Islet of Langerhans (tissue), 1 donor: ENCODE measurements around the gene GAREM1.
"Not testable (repeated sequence)": the region's sequence is repeated elsewhere in the genome, so short reads cannot be mapped to it uniquely, and the experiment has no call there.

Experiments used
- FAIRE-seq: peaks from one replicate; lab custom pipeline; 2011; peaks lifted over from hg19 to GRCh38; lab: Jason Lieb, UNC

The GAREM1 gene

DNA sequence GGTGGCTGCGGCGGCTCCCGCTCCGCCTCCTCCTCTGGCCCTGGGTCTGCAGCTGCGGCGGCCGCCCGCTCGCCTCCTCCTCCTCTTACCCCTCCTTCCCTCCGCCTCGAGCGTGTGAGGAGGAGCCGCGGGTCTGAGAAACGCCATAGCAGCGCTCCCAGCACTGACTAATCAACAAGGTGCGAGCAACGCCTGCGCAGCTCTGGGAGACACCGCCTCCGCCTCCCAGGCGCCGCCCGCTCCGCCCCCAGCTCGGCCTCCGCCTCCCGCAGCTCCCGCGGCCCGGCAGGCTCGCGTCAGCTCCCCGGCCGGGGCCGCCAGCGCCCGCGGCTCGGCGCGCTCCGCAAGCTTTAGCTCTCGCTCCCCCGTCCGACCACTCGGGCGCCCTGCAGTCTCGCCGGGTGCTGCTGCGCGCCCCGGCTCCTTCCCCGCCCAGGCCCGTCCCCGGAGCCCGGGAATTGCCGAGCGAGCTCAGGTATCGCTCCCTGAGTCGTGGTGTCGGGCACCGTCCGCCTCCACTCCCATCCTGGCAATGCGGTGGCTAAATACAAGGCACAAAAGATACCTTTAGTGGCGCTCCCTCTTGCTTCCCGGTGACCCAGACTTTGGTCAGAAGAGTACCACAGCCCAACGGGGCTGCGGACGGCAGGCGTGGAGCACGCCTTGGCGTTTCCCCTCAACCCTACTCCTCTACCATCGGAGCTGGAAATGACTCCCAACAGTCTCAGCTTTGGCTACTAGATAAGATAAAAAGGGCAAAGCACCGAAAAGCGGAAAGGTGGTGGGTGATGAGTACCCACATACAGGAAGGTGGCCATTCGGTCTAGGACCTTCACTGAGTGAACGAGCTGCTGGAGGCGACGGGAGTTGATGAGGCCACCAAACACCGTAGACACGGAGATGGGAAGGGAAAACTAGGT lies at the start of gene GAREM1:
GAREM1 (minus strand) TSS at position 169 of the 920 bp plus-strand sequence. CDS start 454 bp downstream, outside the sequence.
- FAIRE-seq: no peak

DNA sequence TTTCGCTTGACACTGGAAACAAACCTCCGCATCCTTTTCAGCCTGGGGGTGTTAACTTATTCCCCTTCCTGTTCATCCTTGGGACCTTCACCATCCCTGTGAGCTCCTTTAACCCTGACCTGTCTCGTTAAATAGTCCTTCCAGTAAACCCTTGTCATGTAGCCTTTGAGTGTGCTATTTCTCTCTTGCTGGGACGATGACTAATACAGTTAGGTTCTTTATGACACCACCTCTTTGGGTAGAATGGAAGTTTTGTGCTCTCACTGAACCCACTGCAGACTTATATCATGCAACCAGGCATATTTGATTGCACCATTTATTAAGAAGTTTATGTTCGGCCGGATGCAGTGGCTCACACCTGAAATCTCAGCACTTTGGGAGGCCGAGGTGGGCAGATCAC lies 40.5 kb upstream of the GAREM1 start:
- no peak for FAIRE-seq

DNA sequence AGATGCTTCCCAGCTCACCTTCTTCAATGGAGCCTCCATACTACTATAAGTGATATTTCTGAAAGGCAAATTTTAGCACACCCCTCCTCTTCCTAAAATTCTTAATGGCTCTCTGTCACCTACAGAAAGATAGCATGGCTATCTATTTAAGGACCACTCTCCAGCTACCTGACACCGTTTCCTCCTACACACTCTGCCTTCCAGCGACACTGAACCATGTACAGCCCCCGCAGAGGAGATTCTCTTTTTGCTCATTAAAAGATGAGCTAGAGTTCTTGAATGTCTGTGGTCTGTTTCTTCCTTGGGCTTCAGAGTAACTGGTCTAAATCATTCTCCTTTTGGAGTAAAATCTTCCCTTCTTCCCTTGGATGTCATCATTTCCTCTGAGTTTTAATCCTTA lies 38.4 kb upstream of the GAREM1 start:
- FAIRE-seq: no peak

DNA sequence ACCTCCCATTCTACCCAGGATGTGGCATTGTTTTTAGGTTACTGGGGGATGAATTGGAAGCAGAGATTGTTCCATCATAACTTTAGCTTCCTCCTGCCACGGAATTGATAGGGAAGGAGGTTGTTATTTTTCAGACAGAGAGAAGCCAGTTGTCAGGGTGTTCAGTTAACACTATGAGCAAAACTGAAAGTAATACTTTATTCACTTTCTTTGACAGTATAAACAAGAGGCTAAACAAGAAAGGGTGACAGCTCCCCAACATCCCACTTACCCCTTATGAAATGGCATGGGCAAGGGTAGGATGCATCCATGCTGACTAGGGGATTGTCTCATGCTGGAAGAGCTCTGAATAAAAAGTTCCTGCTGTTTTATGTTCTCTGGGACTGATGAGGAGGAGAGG lies 36.4 kb upstream of the GAREM1 start:
- FAIRE-seq: no peak

DNA sequence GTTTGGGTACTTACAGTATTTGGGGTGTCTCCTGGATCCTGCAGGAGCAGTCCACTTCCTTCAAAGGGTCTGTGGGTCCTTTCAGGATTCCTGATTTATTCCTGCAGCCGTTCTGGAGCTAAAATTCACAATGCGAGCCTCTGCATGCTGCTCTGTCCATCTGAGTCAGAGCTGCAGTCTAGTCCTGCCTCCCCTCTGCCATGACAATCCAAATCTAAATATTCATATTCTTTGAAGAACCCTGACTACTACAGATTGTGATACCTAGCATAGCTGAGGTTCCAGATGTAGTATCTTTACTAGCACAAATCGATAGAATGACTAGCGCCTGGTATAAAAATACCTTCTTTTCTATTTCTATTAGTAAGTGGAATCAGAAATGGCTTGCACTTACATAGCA lies 31.3 kb upstream of the GAREM1 start:
- FAIRE-seq: no peak

DNA sequence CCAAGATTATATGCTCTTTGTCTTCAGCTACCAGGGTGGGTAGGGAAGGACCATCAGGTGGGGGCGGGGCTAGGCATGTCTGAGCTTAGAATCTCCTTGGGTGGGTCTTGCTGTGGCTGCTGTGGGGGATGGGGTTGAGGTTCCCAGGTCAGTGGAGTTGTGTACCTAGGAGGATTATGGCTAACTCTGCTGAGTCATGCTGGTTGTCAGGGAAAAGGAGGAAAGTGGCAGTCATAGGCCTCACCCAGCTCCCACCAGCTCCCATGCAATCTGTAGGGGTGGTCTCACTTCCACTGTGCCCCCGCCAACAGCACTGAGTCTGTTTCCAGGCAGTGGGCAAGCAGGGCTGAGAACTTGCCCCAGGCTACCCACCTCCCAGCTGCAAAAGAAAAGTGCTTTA lies 30.6 kb upstream of the GAREM1 start:
- FAIRE-seq: not testable (repeated sequence)

DNA sequence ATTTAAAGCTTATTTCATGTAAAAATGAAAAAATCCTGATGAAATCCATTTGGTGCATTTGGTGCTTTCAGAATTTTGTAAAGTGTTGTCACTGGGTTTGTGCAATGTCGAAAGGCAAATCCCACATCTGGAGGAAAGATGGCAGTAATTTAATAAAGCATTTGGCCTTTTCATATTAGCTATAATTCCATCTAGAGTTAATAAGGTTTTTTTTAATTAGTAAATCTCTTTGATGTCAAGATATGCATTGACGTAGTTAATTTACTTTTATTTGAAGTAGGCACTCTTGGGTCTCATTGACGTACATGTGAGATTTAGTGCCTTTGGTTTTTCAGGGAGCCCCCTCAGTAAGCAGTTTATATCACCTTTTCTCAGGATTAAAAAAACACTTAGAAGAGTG lies 12.3 kb upstream of the GAREM1 start:
- FAIRE-seq: no peak

DNA sequence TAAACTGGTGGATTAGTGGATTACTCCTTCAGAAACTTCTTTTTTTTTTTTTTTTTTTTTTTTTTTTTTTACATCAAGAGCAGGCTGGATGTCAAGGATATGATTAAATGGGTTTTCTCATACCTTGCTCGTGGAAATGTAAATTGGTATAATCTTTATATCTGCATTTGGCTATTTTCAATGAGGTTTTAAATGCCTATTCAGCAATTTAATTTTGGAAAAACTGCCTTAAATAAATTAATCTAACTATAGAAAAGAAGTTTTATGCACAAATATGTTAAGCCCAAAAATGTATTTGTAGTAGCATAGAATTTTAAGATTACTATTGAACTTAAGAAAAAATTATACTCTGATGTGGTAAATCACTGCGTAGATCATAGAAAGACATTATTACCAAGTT lies 11.4 kb upstream of the GAREM1 start:
- peak; percentile 30 for FAIRE-seq

DNA sequence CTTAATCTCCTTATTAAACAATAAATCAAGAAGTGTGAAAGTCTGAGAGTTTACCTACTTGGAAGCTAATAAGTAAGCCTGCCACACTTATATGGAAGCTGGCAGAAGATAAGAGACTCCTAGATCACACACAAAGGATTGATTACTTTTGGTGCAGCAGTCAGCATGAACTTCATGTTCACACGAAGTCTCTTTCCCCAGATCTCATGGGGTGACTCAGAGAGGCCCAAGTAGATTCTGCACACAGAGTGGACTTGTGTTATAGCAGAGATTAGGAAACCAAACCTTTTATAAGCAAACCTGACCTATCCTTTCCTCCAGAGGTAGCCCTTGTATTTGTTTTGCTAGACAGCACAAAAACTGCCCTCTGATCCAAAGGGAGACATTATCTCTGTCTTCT lies 9.9 kb upstream of the GAREM1 start:
- FAIRE-seq: no peak

DNA sequence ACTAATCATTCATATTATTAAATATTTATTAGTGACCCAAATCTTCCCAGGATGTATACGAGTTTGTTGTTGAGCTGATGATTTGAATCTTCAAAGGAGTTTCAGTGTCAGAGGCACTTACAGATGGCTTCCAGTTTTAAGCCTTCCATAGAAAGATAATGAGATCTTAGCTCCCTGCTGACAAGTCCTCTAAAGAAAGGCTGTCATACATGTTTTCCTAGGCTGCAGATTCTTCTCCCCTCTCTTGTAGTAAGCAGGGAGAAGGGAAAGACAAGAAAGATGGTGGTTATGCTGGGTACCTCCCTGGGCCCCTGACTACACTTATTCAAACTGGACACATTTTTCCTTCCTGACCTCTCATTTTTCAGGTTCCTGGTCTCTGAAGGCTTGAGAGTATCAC lies 8.1 kb upstream of the GAREM1 start:
- FAIRE-seq: no peak

DNA sequence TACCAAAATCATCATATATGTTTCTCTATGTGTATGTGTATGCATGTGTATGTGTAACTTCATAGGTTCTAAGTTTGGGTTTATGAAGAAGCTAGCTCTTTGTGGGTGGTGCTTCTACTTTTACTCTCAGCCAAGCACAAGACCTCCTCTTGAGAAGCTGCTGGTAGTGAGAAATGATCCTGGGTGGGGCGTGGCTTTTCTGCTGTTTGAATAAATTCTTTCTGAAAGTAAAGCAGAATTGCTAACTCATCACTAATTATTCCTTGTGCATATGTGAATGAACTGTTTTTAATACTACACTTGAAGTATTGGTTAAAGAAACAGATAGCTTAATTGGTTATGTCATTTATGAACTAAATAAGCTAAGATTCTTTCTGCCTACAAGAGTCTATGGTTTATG lies 7.6 kb upstream of the GAREM1 start:
- no peak for FAIRE-seq

DNA sequence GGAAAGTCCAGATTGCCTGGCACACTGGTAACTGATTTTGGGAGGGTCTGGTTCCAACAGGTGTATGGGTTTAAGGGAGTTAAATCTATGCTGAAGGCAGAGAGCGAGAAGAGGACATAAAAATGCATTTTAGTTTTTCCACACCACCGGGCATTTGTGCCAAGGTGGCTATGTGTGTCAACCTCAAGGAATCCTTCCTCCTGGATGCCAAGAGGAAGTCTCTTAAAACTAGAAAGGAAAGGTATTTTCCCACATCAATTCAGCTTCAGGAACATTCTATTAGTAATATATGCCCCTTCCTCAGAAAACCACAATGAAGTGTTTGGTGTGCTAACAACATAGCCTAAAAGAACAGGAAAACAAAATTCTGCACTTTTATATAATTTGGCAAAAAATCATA lies 5.4 kb upstream of the GAREM1 start:
- no peak for FAIRE-seq

DNA sequence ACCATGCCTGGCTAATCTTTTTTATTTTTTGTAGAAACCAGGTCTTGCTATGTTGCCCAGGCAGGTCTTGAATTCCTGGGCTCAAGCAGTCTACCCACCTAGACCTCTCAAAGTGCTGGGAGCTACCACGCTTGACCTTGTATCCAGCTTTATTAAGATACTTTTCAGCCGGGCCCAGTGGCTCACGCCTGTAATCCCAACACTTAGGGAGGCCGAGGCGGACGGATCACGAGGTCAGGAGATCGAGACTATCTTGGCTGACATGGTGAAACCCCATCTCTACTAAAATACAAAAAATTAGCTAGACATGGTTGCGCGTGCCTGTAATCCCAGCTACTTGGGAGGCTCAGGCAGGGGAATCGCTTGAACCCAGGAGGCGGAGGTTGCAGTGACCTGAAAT lies 4.4 kb upstream of the GAREM1 start:
- not testable (repeated sequence) for FAIRE-seq

DNA sequence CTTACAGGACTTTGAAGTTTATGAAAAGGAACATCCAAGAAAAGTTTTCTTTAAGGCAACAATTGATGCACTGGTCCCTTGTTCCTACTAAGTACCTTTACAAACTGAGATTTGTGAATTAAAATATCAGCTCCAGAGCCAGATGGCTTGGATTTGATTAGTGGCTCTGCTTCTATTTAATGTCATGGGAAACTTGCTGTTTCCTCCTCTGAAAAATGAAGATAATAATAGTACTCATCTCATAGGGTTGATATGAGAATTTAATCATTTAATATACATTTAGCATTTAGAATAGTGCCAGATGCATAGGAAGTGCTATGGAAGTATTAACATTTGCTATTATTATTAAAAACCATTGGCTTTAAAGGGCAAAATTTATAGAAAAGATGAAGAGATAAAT lies 2.6 kb upstream of the GAREM1 start:
- FAIRE-seq: no peak

DNA sequence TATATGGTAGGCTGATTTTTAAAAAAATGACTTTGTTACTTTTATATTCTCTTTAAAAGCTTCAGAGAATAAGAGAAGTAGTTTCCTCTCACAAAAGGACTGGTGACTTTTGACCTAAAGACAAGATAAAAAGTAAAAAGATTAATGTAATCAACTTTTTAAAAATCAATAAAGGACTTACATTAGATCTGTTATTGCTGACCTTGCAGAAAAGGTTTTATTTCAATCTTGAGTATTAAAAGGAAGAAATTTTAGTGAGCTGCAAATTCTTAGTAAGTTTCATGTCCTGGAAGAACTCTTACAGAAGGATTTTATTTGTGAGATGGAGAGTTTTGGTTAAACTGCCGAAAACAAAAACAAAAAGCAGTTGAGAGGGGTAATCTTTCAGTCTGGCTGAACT lies 2.2 kb upstream of the GAREM1 start:
- no peak for FAIRE-seq

DNA sequence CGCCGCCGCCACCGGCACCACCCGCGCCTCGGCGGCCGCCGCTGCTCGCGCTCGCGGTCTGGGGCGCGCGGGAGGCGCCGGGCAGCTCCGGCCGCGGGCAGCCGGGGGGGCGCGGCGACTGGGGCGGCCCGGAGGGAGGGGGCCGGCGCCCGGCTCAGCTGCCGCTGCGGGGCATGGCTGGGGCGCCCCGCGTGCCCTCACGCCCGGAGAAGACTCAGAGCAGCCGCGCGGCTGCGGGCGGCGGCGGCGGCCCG lies 295 bp downstream of the GAREM1 start:
- FAIRE-seq: no peak

DNA sequence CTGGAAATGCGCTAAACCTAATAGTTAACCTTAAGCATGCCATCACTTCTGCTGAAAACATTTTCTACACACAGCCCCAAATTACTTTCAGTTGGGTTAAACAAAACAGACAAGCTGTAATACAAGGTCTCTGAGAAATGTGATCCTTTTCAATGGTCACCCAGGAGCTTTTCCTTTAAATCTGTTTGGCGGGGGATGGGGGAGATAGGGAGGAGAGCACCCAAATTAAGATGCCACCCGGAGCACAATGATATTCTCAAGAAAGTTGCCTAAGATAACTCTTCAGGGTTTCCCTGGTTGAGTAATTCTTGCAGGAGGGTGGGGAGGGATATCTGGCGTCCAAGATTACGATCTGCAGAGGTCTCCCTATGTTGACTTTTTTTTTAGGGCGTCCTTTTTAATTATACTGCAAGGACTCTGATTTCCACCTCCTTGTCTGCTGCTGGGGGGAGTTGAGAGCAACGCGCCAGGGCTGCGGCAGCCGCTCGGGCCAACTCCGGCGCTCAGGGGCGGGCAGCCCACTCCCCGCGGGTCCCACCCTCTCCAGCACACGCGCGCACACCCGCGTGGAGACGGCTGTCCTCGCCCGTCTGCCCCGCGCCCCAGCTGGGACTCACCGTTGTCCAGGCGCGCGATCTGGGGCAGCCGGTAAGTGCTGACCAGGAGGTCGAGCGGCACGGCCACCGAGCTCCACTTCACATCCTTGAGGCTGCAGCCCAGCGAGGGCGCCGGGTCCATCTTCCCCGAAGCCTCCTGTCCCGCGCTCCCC lies 807 bp downstream of the GAREM1 start:
- FAIRE-seq: no peak

DNA sequence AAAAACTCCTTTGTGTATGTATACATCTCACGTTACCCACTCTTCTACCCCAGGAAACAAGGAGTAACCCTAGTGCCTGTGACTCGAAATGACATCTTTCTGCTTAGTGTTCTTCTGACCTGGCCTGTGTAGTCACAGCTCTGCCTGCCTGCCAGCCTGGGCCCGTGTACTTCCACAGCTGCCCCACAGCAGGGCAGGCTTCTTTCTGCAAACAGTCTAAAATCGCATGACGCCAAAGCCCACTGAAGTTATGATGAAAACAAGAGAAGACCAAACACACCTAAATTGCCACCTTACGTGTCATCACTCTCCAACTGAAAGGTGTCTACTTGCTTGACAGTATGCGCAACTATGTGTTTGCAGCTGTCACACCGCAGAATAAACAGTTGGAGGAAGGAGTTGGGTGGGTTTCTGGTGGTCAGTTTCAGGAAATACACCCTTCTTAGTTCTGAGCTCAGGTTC lies 1.5 kb downstream of the GAREM1 start:
- FAIRE-seq: peak; percentile 45

DNA sequence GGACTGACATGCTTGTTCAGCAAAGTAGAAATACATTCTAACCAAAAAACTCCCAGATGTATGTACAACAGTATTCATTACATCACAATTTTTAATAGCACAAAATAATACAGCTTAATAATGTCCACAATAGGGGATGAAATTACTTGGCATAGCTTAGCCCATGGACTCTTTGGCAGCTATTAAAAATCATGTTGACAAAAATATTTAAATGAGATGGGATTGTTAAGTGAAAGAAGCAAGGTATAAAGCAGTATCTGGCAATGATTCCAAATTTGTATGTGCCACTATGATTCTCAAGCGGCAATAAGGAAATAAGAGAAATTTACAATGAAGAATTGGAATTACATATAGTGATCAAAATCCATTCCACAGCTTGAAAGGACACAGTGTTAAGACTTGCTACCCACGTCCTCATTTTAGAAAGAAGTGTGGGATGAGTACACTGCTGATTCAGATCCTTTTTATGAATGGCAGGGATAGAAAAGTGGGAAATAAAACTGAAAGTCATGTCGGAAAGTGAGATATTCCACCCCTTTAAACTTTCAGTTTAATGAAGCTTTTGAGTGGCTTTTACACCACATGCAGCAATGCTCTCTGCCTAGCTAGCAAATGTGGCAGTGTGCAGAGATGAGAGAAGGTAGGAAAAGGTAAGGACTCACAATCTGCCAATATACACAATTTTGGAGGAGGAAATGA lies 2.4 kb downstream of the GAREM1 start:
- FAIRE-seq: no peak

DNA sequence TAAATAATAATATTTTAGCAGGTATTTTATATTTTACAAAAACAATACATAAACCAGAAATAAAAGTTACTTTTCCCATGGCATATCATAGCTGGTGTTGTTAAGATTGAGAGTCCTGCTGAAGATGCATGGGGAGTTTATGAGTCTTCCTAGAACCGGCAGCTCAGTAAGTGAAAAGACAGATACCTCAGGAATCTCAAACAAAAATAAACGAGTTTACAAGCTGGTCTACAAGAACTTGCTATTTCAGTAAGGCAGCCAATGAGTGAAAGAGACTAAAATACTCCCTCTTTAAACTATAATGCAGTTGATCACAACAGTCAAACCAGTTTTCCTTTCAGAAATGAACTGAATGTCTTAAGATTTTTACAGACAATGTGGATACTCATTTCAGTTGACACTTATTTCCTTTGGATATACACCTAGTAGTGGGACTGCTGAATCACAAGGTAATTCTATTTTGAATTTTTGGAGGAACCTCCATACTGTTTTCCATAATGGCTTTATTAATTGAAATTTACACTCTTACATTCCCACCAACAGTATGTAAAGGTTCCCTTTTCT lies 8.9 kb downstream of the GAREM1 start:
- FAIRE-seq: no peak

DNA sequence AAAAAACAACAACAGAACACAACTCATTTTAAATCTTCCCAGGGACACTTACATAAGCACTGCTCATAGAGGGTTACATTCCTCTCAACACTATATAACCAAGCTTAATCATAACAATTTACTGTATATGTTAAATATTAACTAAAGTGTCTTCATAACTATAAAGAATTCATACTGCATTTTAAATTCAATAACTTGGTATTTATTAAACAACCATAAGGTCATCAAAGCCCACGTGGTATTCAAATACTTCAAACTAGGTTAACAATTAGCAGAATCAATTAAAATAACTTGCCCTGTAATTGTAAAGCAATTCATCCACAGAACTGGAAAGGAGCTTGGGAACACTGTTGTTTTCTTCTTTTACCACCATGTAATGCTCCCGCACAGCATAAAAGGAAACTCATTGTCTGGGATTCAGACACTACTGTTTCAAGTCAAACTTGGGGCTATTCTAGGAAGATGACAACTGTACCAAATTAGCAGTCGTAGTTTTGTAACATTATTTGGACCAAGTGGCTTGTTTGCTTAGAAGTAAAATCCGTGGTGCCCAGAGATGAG lies 10.4 kb downstream of the GAREM1 start:
- FAIRE-seq: peak; percentile 78

DNA sequence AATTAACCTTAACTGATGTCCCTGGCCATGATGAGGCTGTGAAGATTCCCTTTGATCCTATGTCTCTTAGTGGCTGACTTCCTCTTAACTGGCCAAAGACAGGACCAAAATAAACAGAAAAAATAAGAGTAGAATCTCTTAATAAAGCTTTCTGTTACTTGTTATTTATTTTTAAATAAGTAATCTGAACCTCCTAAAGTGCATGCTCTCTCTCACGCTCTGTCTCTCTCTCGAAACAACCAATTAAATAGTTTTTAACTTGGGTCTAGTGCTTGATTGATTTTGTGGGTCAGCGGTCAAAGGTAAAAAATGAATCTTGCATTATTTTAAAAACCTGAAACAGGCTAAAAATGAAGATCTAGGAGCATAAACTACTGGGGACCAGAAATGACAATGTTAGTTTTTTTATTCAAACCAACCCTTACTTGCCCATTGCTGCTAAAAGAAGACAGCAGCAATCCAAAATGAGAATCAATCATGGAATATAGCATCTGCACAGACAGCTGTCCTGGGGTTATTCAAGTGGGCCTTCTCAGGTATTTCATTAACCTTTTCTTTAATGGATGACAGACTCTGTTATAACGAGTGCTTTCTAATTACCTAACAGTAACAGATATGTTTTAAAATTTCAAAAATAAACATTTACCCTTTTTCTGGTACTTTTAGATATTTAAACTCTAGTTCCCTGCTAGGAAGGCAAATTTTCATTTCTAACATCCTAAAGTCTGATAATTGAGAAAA lies 11.2 kb downstream of the GAREM1 start:
- no peak for FAIRE-seq
